ENCODE data around the gene MGLL. TPM values are rescaled to one million over a fixed set of nuclear protein-coding genes. Genes with fewer than 3 reads are reported as not detected.

The MGLL gene
- total RNA-seq, 1 donor from 2014 or later, result 27.3 TPM

DNA sequence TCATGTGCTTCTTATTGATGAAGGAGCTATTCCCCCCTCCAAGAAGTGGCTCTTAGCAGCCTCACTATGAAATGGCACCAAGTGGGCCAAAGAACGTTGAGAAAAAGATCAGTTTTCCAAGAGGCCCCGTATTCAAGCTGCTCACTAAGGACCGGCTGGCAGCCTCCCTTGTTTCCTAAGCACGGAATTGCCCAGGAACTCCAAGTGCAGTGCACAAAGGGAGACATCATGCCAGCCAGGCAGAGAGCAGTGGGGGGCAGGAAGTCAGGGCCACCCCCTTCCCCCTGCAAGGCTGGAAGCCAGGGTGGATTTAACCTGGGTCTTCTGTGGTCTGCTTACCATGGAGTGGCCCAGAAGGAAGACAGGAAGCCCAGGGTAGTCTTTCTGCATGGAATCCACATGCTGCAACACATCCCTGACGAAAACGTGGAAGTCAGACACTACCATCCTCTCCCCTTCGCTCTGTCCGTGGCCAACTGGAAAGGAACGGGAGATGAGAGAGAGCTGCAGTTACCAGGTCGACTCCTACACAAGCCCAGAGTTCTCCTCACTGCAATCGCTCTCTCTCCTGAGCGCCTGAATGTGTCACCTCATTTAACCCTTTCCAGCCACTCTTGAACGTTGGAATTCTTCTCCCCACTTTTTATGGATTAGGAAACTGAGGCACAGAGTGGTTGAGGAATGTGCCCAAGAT is 100.1 kb downstream of the MGLL start:
- no peak for DNase-seq (ENCODE audit: low read depth)
- Histone ChIP-seq H3K4me3 (ENCODE audit: insufficient read depth, low read depth, low read length) (no peak overlapping the region), H3K27me3 (ENCODE audit: insufficient read depth, low read length) (no peaks in the 10 kb centered on the region), H3K4me1 (ENCODE audit: insufficient read depth, low read length) (peaks cover 10% of the 10 kb centered on the region), H3K79me2 (ENCODE audit: insufficient read depth, low read length) (no peaks in the 10 kb centered on the region), H3K9ac (ENCODE audit: low read length) (peak overlapping the region; percentile 12), H4K20me1 (ENCODE audit: insufficient read depth, low read length) (no peaks in the 10 kb centered on the region), H2AFZ (ENCODE audit: low read depth, low read length) (no peak overlapping the region), H3K36me3 (ENCODE audit: insufficient read depth, low read length) (no peaks in the 10 kb centered on the region), H3K27ac (ENCODE audit: low read depth, low read length) (no peak overlapping the region), H3K9me3 (ENCODE audit: insufficient read depth, low read depth, low read length) (no peaks in the 10 kb centered on the region), H3K4me2 (ENCODE audit: low read length) (peak overlapping the region; percentile 52)
- Mint-ChIP-seq H3K27ac (ENCODE audit: unreplicated experiment) (no peak overlapping the region), H3K9me3 (ENCODE audit: unreplicated experiment) (no peaks in the 10 kb centered on the region), H3K27me3 (ENCODE audit: low read depth, unreplicated experiment) (peaks cover 2% of the 10 kb centered on the region), H3K4me1 (ENCODE audit: low read depth, unreplicated experiment) (peaks cover 4% of the 10 kb centered on the region), H3K36me3 (ENCODE audit: low read depth, unreplicated experiment) (peaks cover 18% of the 10 kb centered on the region), H3K4me3 (ENCODE audit: unreplicated experiment) (no peak overlapping the region)
- no peak for TF ChIP-seq CTCF (IDR thresholded peaks at IDR 0.05; ENCODE audit: insufficient read depth, low read depth, low read length)
- TF ChIP-seq EZH2 (IDR thresholded peaks at IDR 0.05; ENCODE audit: insufficient read depth, low read length), result no peak
- no peak for FAIRE-seq

DNA sequence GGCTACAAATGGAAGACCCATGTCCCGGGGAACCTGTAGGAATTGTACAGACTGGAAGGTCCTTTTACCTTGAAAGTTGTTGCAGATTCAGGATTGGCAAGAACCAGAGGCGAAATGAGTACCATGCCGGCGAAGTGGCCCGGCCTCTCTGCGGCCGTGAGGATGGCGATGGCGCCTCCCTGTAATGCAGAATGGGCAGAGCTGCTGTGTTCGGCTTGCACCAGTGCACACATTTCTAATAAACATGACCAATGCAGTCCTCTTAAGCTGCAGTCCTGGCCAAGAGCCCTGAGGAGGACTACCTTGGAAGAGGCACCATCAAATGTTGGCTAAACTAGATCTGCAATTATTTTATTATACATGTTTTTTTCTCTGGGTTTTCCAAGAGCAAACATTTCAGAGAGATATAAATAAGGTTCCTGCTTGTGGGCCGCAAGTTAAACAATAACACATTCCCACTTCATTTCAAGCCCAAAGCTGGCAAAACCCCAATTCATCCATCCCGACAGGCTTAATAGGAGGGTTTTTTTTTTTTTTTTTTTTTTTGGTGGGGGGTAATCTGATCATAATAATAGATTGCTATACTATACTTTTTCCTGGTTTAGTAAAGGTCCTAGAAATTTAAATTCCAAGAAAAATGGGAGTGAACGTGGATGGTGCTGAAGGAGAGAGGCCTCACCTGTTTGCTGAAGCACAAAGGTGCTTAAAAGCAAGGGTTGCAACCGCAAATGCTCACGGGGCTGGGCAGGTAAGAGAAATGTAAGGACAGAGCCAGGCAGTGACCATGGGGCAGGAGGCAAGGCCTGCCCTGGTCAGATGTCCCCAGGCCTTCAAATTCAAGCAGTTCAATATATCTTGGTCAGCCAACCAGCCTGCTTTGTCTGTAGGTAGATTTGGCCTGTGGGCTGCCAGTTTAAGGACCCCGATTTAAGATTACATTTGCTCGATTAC is 101.1 kb downstream of the MGLL start:
- H2AFZ ChIP-seq (ENCODE audit: low read depth, low read length), result no peak overlapping the region
- no peak overlapping the region for H3K27ac ChIP-seq (ENCODE audit: low read depth, low read length)
- H3K4me3 ChIP-seq (ENCODE audit: insufficient read depth, low read depth, low read length), result no peak overlapping the region
- peaks cover 3% of the 10 kb centered on the region for H3K27me3 Mint-ChIP-seq (ENCODE audit: low read depth, unreplicated experiment)
- H3K9ac ChIP-seq (ENCODE audit: low read length), result no peak overlapping the region
- H3K79me2 ChIP-seq (ENCODE audit: insufficient read depth, low read length), result no peaks in the 10 kb centered on the region
- H3K36me3 Mint-ChIP-seq (ENCODE audit: low read depth, unreplicated experiment), result peaks cover 18% of the 10 kb centered on the region
- no peaks in the 10 kb centered on the region for H3K27me3 ChIP-seq (ENCODE audit: insufficient read depth, low read length)
- H3K9me3 Mint-ChIP-seq (ENCODE audit: unreplicated experiment), result no peaks in the 10 kb centered on the region
- no peak overlapping the region for H3K27ac Mint-ChIP-seq (ENCODE audit: unreplicated experiment)
- no peak overlapping the region for H3K4me3 Mint-ChIP-seq (ENCODE audit: unreplicated experiment)
- H3K4me2 ChIP-seq (ENCODE audit: low read length), result no peak overlapping the region
- no peak for DNase-seq (ENCODE audit: low read depth)
- TF ChIP-seq CTCF (IDR thresholded peaks at IDR 0.05; ENCODE audit: insufficient read depth, low read depth, low read length), result no peak
- TF ChIP-seq EZH2 (IDR thresholded peaks at IDR 0.05; ENCODE audit: insufficient read depth, low read length), result no peak
- H3K9me3 ChIP-seq (ENCODE audit: insufficient read depth, low read depth, low read length), result no peaks in the 10 kb centered on the region
- H3K4me1 Mint-ChIP-seq (ENCODE audit: low read depth, unreplicated experiment), result peaks cover 4% of the 10 kb centered on the region
- no peak for FAIRE-seq
- H4K20me1 ChIP-seq (ENCODE audit: insufficient read depth, low read length), result no peaks in the 10 kb centered on the region
- peaks cover 10% of the 10 kb centered on the region for H3K4me1 ChIP-seq (ENCODE audit: insufficient read depth, low read length)
- no peaks in the 10 kb centered on the region for H3K36me3 ChIP-seq (ENCODE audit: insufficient read depth, low read length)
